H1 (cell line): ENCODE measurements around the gene CRNN. TPM values are rescaled to one million over a fixed set of nuclear protein-coding genes. Genes with fewer than 3 reads are reported as not detected.

Experiments
- CHD1 ChIP-seq: IDR thresholded peaks from 2 replicates; pipeline ENCODE4 v1.6.1; 2012; ENCODE audit warnings: low read depth, low read length, improper control_type of control experiment
- EGR1 ChIP-seq: IDR thresholded peaks from 2 replicates; pipeline ENCODE4 v1.6.1; 2011; ENCODE audit warnings: low read depth, low read length, borderline replicate concordance
- SIRT6 ChIP-seq: IDR thresholded peaks from one replicate; pipeline ENCODE4 v1.7.1; 2012; ENCODE audit warnings: low read length, inconsistent platforms
- USF2 ChIP-seq: IDR thresholded peaks from 2 replicates; pipeline ENCODE4 v1.6.1; 2011; ENCODE audit warnings: low read length, improper control_type of control experiment
- polyA plus RNA-seq, 7 experiments: library from polyadenylated mRNA; depleted of rRNA in 3 of 7; stranded (reverse) in 5 of 7; unstranded in 2 of 7; fragments of >200 nt in 5 of 7; fragments of 200-250 nt in 2 of 7; gene quantifications; 1 replicate in 5 of 7; 2 replicates in 1 of 7; 4 replicates in 1 of 7; pipeline versions ENCODE4 v1.2.1 to v1.2.3, GENCODE V29; 2011 to 2013; ENCODE audit warnings: missing spikeins in 2 of 7, mixed read lengths in 2 of 7
- total RNA-seq: library from RNA; stranded (reverse); fragmentation: NEBNext Ultra II Directional; extraction: Animal tissue kit (Norgen Biotek cat#: 25700); gene quantifications from 2 replicates; pipeline ENCODE4 v1.2.1, GENCODE V29; 2021

CRNN gene
- total and polyA plus RNA-seq, 2 of the 8 experiments (the other 6 are each of a cell fraction or from before 2014, with no cell fraction given): not detected

GRCh38 chr1:152448095-152448494 lies 34.0 kb upstream of the CRNN start (continued):
- TF ChIP-seq CHD1 (no peak), SIRT6 (no peak), USF2 (no peak), EGR1 (no peak)
